HG03060 (cell line): ENCODE results near the gene SIRT7.

ENCODE experiments used
- ATAC-seq: cut with Tn5 transposase; IDR thresholded peaks from one replicate; pipeline ENCODE4 v1.9.1; 2021; ENCODE audit warnings: low read depth, moderate number of reproducible peaks; ENCODE audit not compliant: unreplicated experiment

The SIRT7 gene

GRCh38 chr17:81867170-81867990 lies 50.6 kb downstream of the SIRT7 start:
- ATAC-seq: no peak

GRCh38 chr17:81866440-81867169 lies 51.4 kb downstream of the SIRT7 start:
- no peak for ATAC-seq

- ATAC-seq: no peak
These were observed 52.1 kb downstream of the SIRT7 start for GRCh38 chr17:81865733-81866439.

DNA sequence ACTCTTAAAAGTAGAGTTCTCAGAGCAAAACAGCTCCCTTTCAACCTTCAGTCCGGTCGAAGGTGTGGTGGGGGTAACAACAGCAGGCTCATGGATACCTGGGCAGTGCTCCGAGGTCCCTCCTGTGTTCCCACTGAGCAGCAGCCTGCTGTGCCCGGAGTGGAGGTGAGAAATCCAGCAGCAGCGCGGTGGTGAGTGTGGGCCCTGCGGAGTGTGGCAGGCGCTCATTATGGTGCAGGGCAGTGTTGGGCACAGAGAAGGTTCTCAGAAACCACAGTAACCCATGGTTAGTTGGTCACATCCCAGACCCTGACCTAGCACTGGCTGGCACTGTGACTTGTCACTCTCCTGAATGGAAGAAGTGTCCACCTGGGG lies 52.6 kb downstream of the SIRT7 start:
- ATAC-seq: no peak

DNA sequence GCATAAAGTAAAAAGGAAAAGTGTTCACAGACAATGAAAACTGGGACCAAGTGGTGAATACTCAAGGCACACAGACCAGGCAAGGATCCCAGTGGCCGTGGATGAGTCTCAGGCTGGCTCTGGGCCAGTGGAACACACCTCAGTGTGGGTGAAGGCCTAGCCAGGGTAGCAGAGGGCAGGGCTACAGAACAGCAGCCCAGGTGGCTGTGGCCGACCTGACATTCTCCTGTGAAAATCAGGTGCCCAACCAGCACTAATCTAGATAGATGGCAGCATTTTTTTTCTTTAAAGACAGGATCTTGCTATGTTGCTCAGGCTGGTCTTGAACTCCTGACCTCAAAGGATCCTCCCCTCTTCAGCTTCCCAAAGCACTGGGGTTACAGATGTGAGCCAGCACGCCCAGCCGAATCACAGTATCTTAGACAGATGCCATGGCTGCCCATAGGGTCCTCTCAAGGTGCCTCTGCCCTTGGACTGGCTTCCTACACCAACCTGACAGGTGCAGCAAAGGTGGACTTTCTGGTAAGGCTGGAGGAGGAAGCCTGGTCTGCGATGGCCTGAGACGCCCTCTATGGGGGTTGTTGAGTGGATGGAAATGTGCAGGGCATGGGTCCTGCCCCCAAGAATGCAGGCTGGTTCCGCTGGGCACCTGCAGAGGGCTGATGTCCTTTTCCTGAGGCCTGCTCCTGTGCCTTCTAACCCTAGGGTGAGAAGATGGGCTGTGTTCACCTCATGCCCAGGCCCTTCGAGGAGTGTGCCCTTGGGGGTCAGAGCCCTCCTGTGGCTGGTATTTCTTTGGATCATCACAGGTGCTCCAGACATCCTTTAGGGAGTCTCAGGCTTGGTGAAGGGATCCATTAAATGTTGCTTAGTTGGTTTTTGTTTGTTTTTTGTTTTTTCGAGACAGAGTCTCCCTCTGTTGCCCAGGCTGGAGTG lies 53.9 kb downstream of the SIRT7 start:
- no peak for ATAC-seq

GRCh38 chr17:81863123-81863675 lies 54.8 kb downstream of the SIRT7 start:
- no peak for ATAC-seq
